Fibroblast of skin of left biceps (primary cell): ENCODE measurements around the gene MICAL2.

ENCODE experiments used
- DNase-seq, 2 experiments: peaks; one replicate each; pipeline ENCODE4 v3.0.0-alpha.2; 2013; ENCODE audit warnings: low read depth in 2 of 2

MICAL2 gene

DNA sequence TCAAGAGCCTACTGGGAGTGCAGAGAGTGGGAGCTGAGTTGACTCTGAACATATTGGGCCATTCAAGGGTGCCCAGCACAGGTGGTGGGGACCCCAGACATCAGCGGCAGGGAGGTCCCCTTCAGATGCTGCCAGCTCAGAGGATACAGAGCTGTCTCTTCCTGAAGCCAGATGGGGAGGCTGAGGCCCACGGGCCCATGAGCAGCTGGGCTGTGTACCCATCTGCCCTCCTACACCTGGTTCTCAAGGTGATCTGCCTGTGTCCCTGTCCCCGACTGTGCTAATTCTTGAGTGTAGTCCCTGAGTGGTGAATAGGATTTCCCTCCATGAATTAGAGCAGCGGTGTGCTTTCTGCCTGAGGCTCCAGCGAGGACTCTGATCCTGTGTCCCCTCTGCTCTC lies 76.3 kb downstream of the MICAL2 start:
- DNase-seq: no peak

DNA sequence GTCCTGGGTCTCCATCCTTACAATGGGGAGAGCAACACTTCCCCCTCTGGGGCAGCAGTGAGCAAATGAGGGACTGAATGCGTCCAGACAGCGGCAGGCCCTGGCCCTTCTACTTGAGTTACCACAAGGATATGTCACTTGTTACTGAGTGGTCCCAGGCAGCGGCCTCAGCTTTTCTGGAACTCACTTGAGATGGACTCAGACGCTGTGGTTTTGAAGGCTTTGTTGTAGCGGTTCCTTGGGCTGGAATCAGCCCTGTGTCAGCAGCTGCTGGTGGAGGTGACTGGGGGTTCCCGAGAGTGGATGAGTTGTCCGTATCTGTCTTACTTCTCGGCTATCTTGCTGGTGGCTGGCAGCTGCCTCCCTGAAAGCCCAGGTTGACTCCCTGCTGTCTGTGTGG lies 77.0 kb downstream of the MICAL2 start:
- DNase-seq: no peak

DNA sequence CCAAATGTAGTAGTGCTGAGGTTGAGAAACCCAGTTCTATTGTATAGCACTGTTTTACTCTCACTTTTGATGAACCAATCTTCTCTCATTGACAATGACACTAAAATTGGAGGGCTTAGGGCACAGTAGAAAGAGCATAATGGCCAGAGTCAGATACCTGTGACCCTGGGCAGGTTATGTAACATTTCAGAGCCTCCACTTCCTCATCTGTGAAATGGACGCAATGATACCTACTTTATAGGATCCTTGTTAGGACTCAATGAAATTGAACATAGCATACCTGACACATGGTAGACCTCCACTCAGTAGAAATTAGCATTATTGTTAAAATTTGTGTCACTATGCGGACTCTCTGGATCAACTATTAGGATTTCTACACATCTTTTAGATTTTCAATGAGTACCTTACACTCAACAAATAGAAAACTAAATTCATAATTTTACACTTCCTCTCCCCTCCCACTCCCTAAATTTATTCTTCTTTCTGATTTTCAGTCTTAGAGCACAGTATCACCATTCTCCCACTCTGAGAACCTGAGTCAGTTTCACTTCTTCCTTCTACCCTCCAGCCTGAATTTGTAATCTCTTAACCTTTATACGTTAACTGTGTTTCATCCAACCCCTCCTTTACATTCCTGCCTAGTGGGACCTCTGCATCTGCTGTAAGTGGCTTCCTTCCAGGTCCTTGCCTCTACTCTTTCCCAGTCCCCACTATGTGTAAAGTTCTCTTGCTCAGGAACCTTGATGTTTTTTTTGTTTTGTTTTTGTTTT lies 78.3 kb downstream of the MICAL2 start:
- no peak for DNase-seq

DNA sequence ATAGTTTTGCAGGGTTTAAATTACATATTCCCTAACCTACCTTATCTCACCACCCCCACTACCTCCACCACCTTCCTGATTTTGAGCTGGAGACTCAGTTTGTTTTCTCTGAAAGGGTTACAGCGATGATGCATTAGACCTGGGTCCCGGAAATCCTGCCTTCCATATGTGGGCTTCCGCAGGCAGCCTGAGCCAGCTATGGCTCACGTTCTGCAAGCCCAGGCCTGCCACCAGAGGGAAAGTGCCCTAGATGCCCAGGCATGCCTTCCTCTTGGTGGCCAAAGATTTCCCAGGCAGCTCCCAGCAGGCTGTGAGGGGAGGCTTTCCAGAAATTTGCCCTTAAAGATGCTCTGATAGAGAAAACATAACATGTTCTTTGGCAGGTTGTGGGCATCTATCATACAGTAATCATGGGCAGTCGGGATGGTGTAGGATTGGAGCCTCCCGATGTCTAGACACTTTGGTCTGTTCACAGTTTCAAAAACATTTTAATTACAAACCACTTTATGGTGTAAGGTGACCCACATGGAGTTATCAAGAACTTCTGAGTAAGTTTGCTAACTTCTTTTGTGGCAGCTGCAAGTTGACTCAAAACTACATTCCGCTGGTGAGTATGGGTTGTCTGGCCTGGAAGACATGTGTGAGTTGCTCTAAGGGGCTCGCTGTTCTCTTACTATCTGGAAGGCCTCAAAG lies 79.3 kb downstream of the MICAL2 start:
- no peak for DNase-seq

DNA sequence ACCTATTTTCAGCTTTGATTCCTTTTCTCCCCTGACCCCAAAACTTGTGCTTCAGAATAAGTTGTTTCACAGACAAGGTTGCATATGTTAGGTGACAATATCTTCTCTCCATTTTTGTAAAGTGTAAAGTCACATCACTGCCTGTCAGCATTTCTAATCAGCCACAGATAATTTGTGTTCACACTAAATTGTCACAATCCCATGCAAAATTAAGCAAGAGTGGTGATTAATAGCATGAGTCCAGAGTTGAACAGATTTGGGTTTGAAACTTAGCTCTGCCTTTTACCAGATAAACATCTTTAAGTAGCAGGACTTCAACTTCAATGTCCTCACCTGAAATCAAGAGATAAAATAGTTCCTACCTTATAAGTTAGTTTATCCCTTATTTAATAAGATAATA lies 80.1 kb downstream of the MICAL2 start:
- DNase-seq: no peak

DNA sequence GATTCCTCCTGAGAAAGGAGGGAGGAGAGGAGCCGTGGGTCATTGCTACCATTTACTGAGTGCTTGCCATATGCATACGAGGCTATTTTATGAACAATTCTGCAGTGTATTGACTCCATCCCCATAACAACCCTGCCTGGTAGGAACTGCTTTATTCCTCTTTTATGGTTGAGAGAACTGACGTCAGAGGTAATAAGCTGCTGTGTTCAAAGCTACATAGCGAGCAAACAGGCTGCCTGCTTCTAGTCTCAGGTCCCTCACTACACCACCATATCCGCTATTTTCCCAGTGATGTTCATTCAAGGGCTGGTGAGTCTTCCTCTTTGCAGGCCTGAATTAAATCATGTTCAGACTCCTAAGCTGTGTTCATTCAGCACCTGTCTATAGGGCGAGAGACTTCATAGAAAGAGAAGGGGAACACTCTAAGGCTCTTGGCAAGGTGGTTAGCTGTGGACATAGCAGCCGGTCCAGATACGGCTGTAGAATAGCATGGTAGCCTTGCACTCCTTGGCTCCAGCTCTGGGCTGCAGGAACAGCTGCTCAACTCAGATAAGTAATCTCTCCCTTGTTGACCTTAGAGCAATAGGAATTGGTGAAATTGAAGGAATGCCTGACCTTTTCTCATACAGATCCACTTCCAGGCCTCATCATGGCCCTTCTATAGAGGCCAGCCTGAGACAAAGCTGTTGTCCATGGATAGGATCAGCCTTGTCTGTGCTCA lies 82.6 kb downstream of the MICAL2 start:
- no peak for DNase-seq

DNA sequence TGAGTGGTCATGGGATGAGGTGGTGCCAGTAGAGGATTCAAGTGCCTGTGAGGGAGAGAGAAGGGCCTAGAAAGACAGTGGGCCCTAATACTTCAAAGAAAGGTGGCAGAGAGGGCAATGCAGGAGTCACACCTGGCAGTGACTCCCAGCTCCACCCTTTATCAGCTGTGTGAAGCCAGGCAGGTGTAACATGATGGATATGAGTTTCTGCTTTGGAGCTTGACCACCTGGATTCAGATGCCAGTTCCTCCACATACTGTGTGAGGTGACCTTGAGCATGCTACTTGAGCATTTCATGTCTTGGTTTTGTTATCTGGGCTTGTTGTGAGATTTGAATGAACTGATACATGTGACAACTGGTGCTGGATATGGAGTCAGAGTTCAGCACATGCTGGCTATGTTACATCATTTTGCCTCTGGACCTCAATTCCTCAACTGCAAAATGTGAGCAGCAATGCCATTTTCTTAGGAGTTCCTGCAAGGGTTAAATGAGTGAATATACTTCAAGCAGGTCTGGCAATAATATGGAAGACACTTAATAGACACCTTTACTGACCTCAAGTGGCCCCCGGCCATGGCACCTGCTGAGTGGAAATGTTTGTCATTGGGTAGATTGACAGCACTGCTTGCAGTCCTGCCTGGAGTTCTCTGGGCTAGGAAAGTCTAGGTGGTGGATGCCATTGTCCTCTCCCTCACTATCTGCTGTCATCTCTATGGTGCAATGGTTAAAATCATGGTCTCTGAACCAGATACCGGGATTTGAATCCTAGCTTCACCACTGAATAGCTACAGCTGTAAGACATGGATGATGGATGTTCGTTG lies 83.3 kb downstream of the MICAL2 start:
- DNase-seq: no peak

DNA sequence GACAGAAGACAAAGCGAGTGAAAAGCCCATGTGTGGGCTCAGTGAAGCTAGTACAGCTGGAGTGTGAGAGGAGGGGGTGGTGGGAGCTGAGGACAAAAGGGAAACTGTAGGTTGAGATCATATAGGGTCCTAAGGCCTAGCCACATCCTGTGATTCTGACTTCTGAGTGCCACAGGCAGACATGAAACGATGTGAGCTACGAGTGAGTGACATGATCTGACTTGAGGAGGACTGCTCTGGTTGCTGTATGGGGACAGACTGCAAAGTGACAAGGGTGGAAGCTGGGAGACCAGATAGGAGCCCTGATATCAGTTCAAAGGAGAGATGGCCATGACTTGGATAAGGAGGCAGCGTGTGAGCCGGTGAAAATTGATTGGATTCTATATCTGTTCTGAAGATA lies 85.4 kb downstream of the MICAL2 start:
- no peak for DNase-seq

DNA sequence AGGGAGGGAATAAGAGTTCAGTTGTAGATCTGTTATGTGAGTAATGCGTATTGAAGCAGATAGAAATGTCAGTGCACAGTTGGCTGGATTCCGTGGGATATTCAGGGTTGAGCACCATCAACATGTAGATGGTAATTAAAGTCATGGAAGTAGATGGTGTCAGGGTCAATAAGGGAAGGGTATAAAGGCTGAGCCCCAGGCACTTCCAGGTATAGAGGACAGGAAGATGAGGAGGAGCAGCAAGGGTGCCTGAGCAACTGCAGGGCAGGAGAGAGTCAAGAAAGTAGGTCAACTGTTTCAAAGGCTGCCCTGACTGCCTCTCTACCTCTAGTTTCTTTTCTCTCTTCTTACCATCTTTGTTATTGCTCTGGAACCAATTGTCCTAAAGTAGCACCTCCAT lies 85.9 kb downstream of the MICAL2 start:
- no peak for DNase-seq

DNA sequence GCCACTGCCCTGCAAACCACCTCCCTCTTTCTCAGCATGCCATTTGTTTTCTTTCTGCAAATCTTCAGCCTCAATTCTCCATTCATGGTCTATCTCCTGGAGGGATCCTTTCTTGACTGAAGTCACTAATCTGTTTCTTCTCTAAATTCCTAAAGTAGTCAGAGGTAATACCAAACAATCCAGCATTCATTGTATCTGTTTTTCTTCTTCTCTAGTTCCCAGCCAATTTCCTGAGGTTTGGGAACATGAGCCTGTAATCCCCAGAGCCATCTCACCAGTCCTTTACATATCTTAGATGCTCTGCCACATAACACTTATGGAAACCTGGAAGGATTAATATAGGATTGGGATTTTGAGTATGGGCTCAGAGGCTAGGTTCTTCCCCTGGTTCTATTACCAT lies 86.5 kb downstream of the MICAL2 start:
- no peak for DNase-seq

DNA sequence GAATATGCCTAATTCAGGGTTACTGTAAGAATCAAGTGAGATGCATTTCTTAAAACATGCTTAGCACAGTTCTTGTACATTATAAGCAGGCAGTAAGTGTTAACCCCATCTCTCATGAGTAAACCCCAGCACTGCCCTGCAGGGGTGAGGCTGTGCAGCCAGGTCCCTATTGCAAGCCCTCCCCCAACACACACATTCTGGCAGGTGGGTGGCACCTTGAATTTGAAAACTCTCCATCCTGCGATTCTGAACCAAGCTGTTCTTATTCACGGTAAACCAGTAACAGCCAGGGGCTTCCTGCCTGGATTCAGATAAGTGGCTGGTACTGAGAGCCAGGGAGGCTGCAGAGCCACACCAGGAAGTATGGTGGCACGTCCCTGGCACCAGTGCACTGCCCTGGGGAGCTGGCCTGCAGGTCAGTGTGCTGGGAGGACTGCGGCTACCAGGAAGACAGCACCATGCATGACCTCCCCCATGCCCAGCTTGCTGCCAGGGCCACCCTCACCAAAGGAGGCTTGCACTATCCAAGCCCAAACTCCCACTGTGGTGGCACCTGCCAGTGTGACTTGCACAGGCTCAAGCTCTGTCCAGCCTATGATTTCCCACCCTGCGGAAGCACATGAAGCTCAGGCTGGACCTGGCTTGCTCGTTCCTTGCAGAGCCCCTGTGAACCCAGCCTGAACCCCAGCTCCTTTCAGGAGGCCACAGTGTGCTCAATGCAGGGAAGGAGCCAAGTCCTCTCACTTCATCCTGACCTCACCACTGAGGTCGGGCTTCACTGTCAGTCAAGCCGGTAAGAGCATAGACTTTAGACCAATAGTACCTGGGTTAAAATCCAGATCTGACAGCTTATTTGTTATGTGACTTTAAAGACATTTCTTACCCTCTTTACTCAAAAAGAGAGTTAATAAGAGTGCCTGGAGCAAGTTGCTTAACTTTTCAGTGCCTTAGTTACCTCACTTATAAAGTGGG lies 88.1 kb downstream of the MICAL2 start:
- no peak for DNase-seq

DNA sequence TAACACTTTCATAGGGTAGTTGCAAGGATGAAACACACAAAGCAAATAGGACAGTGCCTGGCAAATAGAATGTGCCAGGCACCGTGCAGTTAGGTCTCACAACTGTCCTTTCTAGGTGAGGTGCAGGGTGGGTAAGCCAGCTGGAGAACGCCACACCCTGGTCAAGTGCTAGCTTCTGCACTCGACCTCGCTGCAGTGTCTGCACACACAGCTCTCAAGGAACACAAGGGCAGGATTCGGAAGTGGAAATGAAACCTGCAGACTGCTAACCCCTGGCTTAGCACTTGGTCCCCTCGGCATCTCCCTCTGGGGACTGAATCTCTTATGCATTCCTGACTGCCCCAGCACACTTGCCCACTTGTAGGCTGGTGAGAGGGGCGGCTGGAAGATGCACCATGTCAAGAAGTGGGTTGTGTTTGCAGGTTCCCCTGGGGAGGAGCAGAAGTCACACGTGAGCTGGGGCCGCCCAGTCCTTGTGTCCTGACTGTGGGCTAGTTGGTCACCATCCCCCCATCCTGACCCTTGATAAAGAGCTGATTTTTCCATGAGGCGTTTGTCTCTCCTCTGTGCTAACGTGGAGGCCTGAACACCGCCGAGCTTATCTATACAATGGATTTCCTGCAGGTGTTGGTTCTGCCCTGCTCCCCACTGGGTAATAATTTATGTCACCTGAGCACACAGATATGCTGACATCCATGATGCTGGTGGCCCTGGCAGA lies 89.0 kb downstream of the MICAL2 start:
- no peak for DNase-seq

DNA sequence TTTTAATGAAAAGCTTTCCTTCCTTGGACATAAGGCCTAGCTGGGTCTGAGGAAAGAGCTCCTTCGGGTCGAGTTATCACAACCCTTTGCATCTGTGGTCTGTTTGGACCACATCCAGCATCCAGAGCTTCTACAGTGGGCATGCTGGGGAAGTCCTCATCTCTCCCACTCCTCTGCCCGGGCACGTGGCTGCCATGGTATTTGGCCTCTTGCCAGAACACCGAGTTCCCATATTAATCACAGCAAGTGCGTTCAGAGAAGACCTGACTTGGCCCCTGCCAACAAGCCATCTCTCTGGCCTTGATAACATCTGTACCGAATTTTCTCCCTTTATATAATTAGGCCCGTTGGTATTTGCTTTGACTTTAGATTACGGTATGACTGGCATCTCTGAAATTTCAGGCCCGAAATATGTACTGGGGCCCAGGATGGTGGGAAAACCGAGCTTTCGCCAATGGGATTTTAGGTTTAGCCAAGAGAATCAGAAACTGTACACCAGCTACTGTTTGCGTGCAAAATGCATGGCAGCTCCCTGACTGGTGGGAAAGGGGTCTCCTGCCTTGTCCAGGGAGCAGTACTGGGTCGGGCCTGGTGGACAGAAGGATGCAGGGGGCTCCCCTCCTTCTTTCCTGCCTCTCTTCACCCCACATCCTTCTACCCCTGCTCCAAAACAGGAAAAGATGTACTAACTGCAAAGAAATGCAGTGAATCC lies 90.0 kb downstream of the MICAL2 start:
- DNase-seq: peak; percentile 66 to 70

DNA sequence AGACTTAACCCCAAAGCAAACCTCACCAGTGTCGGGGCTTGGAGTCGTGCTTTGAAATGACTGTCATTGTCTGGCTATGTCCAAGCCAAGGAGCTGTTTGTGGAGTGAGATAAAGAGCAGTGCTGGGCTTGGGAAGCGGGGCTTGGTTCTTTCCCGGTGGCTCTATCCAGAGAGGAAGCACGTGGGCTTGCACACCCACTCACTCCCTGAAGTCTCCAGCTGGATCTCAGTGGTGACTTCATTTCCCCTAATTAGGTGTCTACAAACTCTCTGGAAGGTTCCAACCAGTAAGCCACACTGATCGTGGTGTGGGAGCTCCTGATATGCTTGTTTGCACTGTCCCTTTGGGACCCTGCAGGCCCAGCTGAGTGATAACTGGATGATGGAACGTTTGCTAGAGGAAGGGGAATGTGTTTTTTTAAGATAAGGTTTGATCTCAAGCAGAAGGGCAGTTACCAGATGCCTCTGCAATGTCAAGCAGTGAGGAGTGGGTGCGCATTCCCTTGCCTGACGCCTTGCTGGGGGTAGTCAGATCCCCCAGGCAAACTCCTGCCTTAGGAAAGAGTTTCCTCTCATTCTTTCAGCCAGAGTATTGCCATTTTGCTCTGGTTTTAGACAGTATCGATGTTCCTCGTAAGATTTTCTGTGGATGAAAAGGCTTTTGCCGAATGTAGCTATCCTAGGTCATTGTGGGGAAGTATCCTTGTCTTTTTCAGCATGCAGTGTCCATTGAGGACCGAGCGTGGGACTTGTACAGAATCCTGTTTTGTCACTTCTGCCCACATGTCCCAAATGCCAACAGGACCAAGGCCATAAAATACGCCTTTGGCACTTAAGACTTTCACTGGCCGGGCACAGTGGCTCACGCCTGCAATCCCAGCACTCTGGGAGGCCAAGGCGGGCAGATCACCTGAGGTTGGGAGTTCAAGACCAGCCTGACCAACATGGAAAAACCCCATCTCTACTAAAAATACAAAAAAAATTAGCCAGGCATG lies 90.9 kb downstream of the MICAL2 start:
- peak; percentile 83 to 86 for DNase-seq

DNA sequence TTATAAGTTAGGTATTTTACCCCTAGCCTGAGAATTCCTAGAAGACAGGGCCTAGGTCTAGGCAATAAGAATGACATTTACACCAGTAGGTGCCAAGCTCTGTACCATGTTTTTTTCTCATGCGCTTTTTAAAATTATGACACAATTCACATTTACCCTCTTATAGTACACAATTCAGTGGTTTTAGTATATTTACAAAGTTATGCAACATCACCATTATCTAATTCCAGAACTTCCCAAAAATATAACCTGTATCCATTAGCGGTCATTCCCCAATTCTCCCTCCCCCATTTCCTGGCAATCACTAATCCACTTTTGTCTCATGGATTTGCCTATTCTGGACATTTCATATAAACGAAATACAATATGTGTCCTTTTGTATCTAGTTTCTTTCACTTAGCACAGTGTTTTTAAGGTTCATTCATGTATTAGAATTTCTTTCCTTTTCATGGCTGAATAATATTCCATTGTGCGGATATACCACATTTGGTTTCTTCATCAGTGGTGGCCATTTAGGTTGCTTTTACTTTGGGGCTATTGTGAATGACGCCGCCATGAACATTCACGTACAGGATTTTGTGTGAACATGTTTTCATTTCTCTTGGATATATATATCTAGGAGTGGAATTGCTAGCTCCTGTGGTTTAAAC lies 92.4 kb downstream of the MICAL2 start:
- no peak for DNase-seq

DNA sequence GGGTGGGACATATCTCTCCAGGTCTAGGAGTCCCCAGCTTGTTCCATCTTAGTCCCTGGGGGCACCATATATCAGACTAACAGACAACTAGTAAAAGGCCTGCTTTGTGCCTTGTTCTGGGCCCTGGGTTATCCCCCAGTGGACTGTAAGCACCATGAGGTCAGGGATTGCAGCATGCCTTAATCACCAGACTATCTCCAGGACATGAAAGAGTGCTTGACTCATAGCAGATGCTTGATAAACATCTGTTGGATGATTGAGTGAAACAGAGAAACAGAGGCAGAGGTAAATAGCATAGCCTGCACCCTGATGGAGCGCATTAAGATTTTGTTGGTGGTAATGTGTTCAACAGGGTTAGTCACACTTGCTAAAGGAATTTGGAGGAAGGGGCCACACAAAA lies 94.1 kb downstream of the MICAL2 start:
- DNase-seq: no peak

DNA sequence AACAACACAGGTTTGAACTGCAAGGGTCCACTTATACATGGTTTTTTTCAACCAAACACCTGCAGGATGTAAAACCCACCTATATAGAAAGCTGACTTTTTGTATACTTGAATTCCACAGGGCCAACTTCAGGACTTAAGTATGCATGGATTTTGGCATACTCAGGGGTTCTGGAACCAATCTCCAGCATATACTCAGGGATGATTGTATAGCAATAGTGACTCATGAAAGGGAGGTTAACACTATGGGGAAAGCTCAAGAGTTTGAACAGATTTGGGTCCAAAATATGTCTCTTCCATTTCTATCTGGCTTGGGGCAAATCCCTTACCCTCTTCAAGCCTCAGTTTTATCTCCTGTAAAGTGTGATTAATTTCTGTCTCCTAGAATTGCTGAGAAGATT lies 94.9 kb downstream of the MICAL2 start:
- DNase-seq: peak; percentile 58

DNA sequence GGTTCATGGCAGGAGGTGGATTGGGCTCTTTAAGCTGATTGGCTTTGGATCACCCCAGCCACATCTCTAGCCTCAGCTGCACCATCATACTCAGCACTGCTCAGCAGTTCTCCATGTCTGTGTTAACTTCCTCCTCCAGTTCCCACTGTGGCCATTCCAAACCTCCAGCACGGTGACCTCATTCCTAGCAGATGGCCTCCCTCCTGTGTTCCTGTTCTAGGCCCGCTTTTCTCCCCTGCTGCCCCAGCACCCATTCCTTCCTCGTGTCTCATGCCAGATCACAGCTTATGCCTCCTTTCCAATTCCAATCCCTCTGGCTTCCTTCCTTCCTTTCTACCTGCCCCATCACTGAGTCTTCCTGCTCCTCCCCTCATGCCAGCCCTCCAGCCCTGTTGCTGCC lies 96.1 kb downstream of the MICAL2 start:
- DNase-seq: no peak
